Measurements from ENCODE around the gene GJA3.

Gene GJA3

GRCh38 chr13:20125129-20125782 lies 35.6 kb downstream of the GJA3 start:
- H3K4me1 ChIP-seq (ENCODE audit: control insufficient read depth in 1 of 2, insufficient read depth in 2 of 2, low read length in 2 of 2), result peaks cover 2 to 9% of the 10 kb centered on the region in 2 experiments
- H3K79me2 ChIP-seq (ENCODE audit: control insufficient read depth, insufficient read depth, low read length, poor library complexity), result peaks cover 2% of the 10 kb centered on the region

GRCh38 chr13:20124303-20124702 lies 36.5 kb downstream of the GJA3 start:
- DNase-seq, result no peak
- Histone ChIP-seq H3K4me2 (ENCODE audit: low read length) (no peak overlapping the region), H3K4me1 (ENCODE audit: control insufficient read depth in 1 of 2, insufficient read depth in 2 of 2, low read length in 2 of 2) (peaks cover 2 to 9% of the 10 kb centered on the region in 2 experiments), H4K91ac (ENCODE audit: low read depth, low read length) (no peak overlapping the region), H3K9ac (ENCODE audit: low read length) (no peak overlapping the region), H3K18ac (ENCODE audit: low read length) (no peak overlapping the region), H3K14ac (ENCODE audit: low read length) (no peak overlapping the region), H4K8ac (ENCODE audit: low read depth, low read length) (no peak overlapping the region), H2AFZ (ENCODE audit: insufficient read depth, low read length, poor library complexity) (no peak overlapping the region), H3K36me3 (ENCODE audit: control insufficient read depth in 1 of 2, insufficient read depth in 2 of 2, low read length in 2 of 2) (no peaks in the 10 kb centered on the region), H3K4me3 (ENCODE audit: low read depth, low read length) (no peak overlapping the region), H3K4ac (ENCODE audit: low read depth, low read length) (no peak overlapping the region), H2AK5ac (ENCODE audit: low read length) (no peak overlapping the region), H3K27me3 (ENCODE audit: insufficient read depth, low read length) (peaks cover 1% of the 10 kb centered on the region), H3K9me3 (ENCODE audit: insufficient read depth, low read depth, low read length) (no peaks in the 10 kb centered on the region), H3K79me2 (ENCODE audit: control insufficient read depth, insufficient read depth, low read length, poor library complexity) (peaks cover 2% of the 10 kb centered on the region), H2BK120ac (ENCODE audit: insufficient read depth, low read length, poor library complexity) (no peak overlapping the region), H2BK12ac (ENCODE audit: low read length) (no peak overlapping the region), H3K23ac (ENCODE audit: low read length) (no peak overlapping the region), H3K79me1 (ENCODE audit: low read length) (no peaks in the 10 kb centered on the region), H4K12ac (ENCODE audit: low read depth, low read length) (no peak overlapping the region), H3K27ac (ENCODE audit: low read depth, low read length) (no peak overlapping the region), H2BK5ac (ENCODE audit: low read depth, low read length, poor library complexity) (no peak overlapping the region)
- WGBS (ENCODE audit: extremely low coverage, insufficient coverage, insufficient read length), result no CpG with 5 or more reads among the region's 1 CpG

More at GRCh38 chr13:20125129-20125782, 35.6 kb downstream of the GJA3 start:
- H3K4me2 ChIP-seq (ENCODE audit: low read length), result no peak overlapping the region
- no peak overlapping the region for H2AFZ ChIP-seq (ENCODE audit: insufficient read depth, low read length, poor library complexity)
- no peak overlapping the region for H3K9ac ChIP-seq (ENCODE audit: low read length)
- no peak overlapping the region for H4K8ac ChIP-seq (ENCODE audit: low read depth, low read length)
- no peaks in the 10 kb centered on the region for H3K9me3 ChIP-seq (ENCODE audit: insufficient read depth, low read depth, low read length)
- no peak overlapping the region for H4K12ac ChIP-seq (ENCODE audit: low read depth, low read length)
- no peak overlapping the region for H2AK5ac ChIP-seq (ENCODE audit: low read length)
- no peak overlapping the region for H3K4ac ChIP-seq (ENCODE audit: low read depth, low read length)
- peak in 1 of 2 donors; percentile 5 for DNase-seq
- H3K36me3 ChIP-seq (ENCODE audit: control insufficient read depth in 1 of 2, insufficient read depth in 2 of 2, low read length in 2 of 2), result no peaks in the 10 kb centered on the region
- H3K27ac ChIP-seq (ENCODE audit: low read depth, low read length), result no peak overlapping the region
- no peak overlapping the region for H2BK120ac ChIP-seq (ENCODE audit: insufficient read depth, low read length, poor library complexity)
- no CpG with 5 or more reads among the region's 4 CpGs for WGBS (ENCODE audit: extremely low coverage, insufficient coverage, insufficient read length)
- H3K79me1 ChIP-seq (ENCODE audit: low read length), result no peaks in the 10 kb centered on the region
- H3K4me3 ChIP-seq (ENCODE audit: low read depth, low read length), result no peak overlapping the region
- H3K23ac ChIP-seq (ENCODE audit: low read length), result no peak overlapping the region
- peaks cover 1% of the 10 kb centered on the region for H3K27me3 ChIP-seq (ENCODE audit: insufficient read depth, low read length)
- H2BK12ac ChIP-seq (ENCODE audit: low read length), result no peak overlapping the region
- H2BK5ac ChIP-seq (ENCODE audit: low read depth, low read length, poor library complexity), result no peak overlapping the region
- H3K14ac ChIP-seq (ENCODE audit: low read length), result no peak overlapping the region
- H4K91ac ChIP-seq (ENCODE audit: low read depth, low read length), result no peak overlapping the region
- H3K18ac ChIP-seq (ENCODE audit: low read length), result no peak overlapping the region

- Histone ChIP-seq H2BK12ac (ENCODE audit: low read length) (no peak overlapping the region), H2BK5ac (ENCODE audit: low read depth, low read length, poor library complexity) (no peak overlapping the region), H3K9me3 (ENCODE audit: insufficient read depth, low read depth, low read length) (no peaks in the 10 kb centered on the region), H2BK120ac (ENCODE audit: insufficient read depth, low read length, poor library complexity) (no peak overlapping the region), H3K27ac (ENCODE audit: low read depth, low read length) (no peak overlapping the region), H3K23ac (ENCODE audit: low read length) (no peak overlapping the region), H2AFZ (ENCODE audit: insufficient read depth, low read length, poor library complexity) (no peak overlapping the region), H3K79me2 (ENCODE audit: control insufficient read depth, insufficient read depth, low read length, poor library complexity) (no peaks in the 10 kb centered on the region), H4K91ac (ENCODE audit: low read depth, low read length) (no peak overlapping the region), H4K12ac (ENCODE audit: low read depth, low read length) (no peak overlapping the region), H3K36me3 (ENCODE audit: control insufficient read depth in 1 of 2, insufficient read depth in 2 of 2, low read length in 2 of 2) (no peaks in the 10 kb centered on the region), H3K14ac (ENCODE audit: low read length) (no peak overlapping the region), H3K4me1 (ENCODE audit: control insufficient read depth in 1 of 2, insufficient read depth in 2 of 2, low read length in 2 of 2) (peaks cover 4 to 7% of the 10 kb centered on the region in 2 experiments), H3K9ac (ENCODE audit: low read length) (no peak overlapping the region), H3K27me3 (ENCODE audit: insufficient read depth, low read length) (peaks cover 2% of the 10 kb centered on the region), H4K8ac (ENCODE audit: low read depth, low read length) (no peak overlapping the region), H3K4me3 (ENCODE audit: low read depth, low read length) (no peak overlapping the region), H3K4me2 (ENCODE audit: low read length) (no peak overlapping the region), H3K4ac (ENCODE audit: low read depth, low read length) (no peak overlapping the region), H2AK5ac (ENCODE audit: low read length) (no peak overlapping the region), H3K18ac (ENCODE audit: low read length) (no peak overlapping the region), H3K79me1 (ENCODE audit: low read length) (no peaks in the 10 kb centered on the region)
- WGBS (ENCODE audit: extremely low coverage, insufficient coverage, insufficient read length), result no CpG with 5 or more reads among the region's 7 CpGs
- peak in 1 of 2 donors; percentile 43 for DNase-seq
Measured at GRCh38 chr13:20121159-20121525, 39.7 kb downstream of the GJA3 start.

GRCh38 chr13:20119960-20120359 lies 40.9 kb downstream of the GJA3 start:
- no peak overlapping the region for H3K4ac ChIP-seq (ENCODE audit: low read depth, low read length)
- H2AFZ ChIP-seq (ENCODE audit: insufficient read depth, low read length, poor library complexity), result no peak overlapping the region
- no peaks in the 10 kb centered on the region for H3K36me3 ChIP-seq (ENCODE audit: control insufficient read depth in 1 of 2, insufficient read depth in 2 of 2, low read length in 2 of 2)
- whole genome bisulfite sequencing (ENCODE audit: extremely low coverage, insufficient coverage, insufficient read length), result no CpG with 5 or more reads among the region's 3 CpGs
- H2BK12ac ChIP-seq (ENCODE audit: low read length), result no peak overlapping the region
- peaks cover 2% of the 10 kb centered on the region for H3K27me3 ChIP-seq (ENCODE audit: insufficient read depth, low read length)
- H4K8ac ChIP-seq (ENCODE audit: low read depth, low read length), result no peak overlapping the region
- H3K9ac ChIP-seq (ENCODE audit: low read length), result no peak overlapping the region
- H4K12ac ChIP-seq (ENCODE audit: low read depth, low read length), result no peak overlapping the region
- peaks cover 4 to 7% of the 10 kb centered on the region in 2 experiments for H3K4me1 ChIP-seq (ENCODE audit: control insufficient read depth in 1 of 2, insufficient read depth in 2 of 2, low read length in 2 of 2)
- no peaks in the 10 kb centered on the region for H3K9me3 ChIP-seq (ENCODE audit: insufficient read depth, low read depth, low read length)
- H3K14ac ChIP-seq (ENCODE audit: low read length), result no peak overlapping the region
- H2AK5ac ChIP-seq (ENCODE audit: low read length), result no peak overlapping the region
- H3K4me3 ChIP-seq (ENCODE audit: low read depth, low read length), result no peak overlapping the region
- H3K18ac ChIP-seq (ENCODE audit: low read length), result no peak overlapping the region
- H3K79me2 ChIP-seq (ENCODE audit: control insufficient read depth, insufficient read depth, low read length, poor library complexity), result no peaks in the 10 kb centered on the region
- H3K27ac ChIP-seq (ENCODE audit: low read depth, low read length), result no peak overlapping the region
- H2BK120ac ChIP-seq (ENCODE audit: insufficient read depth, low read length, poor library complexity), result no peak overlapping the region
- no peak overlapping the region for H3K4me2 ChIP-seq (ENCODE audit: low read length)
- H3K79me1 ChIP-seq (ENCODE audit: low read length), result no peaks in the 10 kb centered on the region
- no peak overlapping the region for H2BK5ac ChIP-seq (ENCODE audit: low read depth, low read length, poor library complexity)
- no peak overlapping the region for H3K23ac ChIP-seq (ENCODE audit: low read length)
- no peak for DNase-seq
- no peak overlapping the region for H4K91ac ChIP-seq (ENCODE audit: low read depth, low read length)
